Activated naive CD8-positive, alpha-beta T cell treated with anti-CD3 and anti-CD28 coated beads for 36 hours (primary cell): ENCODE measurements around the gene DKC1. TPM values are rescaled to one million over a fixed set of nuclear protein-coding genes. Genes with fewer than 3 reads are reported as not detected.

Experiments used
- DNase-seq: peaks from one replicate; pipeline ENCODE4 v3.0.0; 2021
- H3K27ac Mint-ChIP-seq: one replicate; pipeline ENCODE4 v1.8.0; 2022; ENCODE audit warnings: mild to moderate bottlenecking, moderate library complexity, mixed read lengths
- H3K27me3 Mint-ChIP-seq: one replicate; pipeline ENCODE4 v1.8.0; 2022; ENCODE audit warnings: mild to moderate bottlenecking, mixed read lengths
- H3K36me3 Mint-ChIP-seq: one replicate; pipeline ENCODE4 v1.8.0; 2021; ENCODE audit warnings: mild to moderate bottlenecking, mixed read lengths
- H3K4me1 Mint-ChIP-seq: one replicate; pipeline ENCODE4 v1.8.0; 2021; ENCODE audit warnings: mixed read lengths
- H3K4me3 Mint-ChIP-seq: one replicate; pipeline ENCODE4 v1.8.0; 2022; ENCODE audit warnings: mild to moderate bottlenecking, moderate library complexity, mixed read lengths
- H3K9me3 Mint-ChIP-seq: one replicate; pipeline ENCODE4 v1.8.0; 2022; ENCODE audit warnings: mixed read lengths
- total RNA-seq, 2 experiments: library from RNA; stranded (reverse); gene quantifications; one replicate each; pipeline ENCODE4 v1.2.3, GENCODE V29; 2021

Gene DKC1
- total RNA-seq, 2 experiments from 2014 or later: 181 to 190 TPM

- Mint-ChIP-seq H3K27me3 (no peaks in the 10 kb centered on the region), H3K4me1 (peaks cover 83% of the 10 kb centered on the region), H3K36me3 (peaks cover under 1% of the 10 kb centered on the region), H3K9me3 (no peaks in the 10 kb centered on the region), H3K27ac (no peak overlapping the region), H3K4me3 (no peak overlapping the region)
- no peak for DNase-seq
These were observed 31.5 kb upstream of the DKC1 start for GRCh38 chrX:154731184-154731583.

- H3K27ac Mint-ChIP-seq: peak overlapping the region; percentile 58
- H3K9me3 Mint-ChIP-seq: no peaks in the 10 kb centered on the region
- peaks cover 3% of the 10 kb centered on the region for H3K36me3 Mint-ChIP-seq
- peaks cover 85% of the 10 kb centered on the region for H3K4me1 Mint-ChIP-seq
- no peak overlapping the region for H3K4me3 Mint-ChIP-seq
- no peak for DNase-seq
- H3K27me3 Mint-ChIP-seq: no peaks in the 10 kb centered on the region
These were observed 30.8 kb upstream of the DKC1 start for GRCh38 chrX:154731881-154732280.

- peaks cover 7% of the 10 kb centered on the region for H3K36me3 Mint-ChIP-seq
- peaks cover 89% of the 10 kb centered on the region for H3K4me1 Mint-ChIP-seq
- H3K27me3 Mint-ChIP-seq: no peaks in the 10 kb centered on the region
- H3K9me3 Mint-ChIP-seq: no peaks in the 10 kb centered on the region
- peak overlapping the region; percentile 69 for H3K27ac Mint-ChIP-seq
- no peak for DNase-seq
- peak overlapping the region; percentile 37 for H3K4me3 Mint-ChIP-seq
These were observed 30.1 kb upstream of the DKC1 start for GRCh38 chrX:154732421-154733065.

DNA sequence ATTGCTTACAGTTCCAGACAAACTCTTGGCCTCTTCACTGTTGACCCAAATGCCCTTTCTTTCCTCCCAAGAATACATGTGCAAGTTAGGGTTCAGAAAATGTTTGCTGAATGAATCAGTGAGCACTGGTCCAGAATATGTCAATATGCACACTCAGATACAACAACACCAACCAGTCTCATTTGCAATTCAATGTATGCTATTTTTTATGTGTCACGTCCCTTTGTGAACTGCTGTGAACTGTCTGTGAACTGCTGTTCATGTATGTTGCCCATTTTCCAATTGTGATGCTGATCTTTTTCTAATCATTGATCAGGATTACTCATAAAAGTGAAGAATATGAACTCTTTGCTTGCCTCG, 29.6 kb upstream of the DKC1 start:
- Mint-ChIP-seq H3K27ac (peak overlapping the region; percentile 69), H3K9me3 (no peaks in the 10 kb centered on the region), H3K4me1 (peaks cover 90% of the 10 kb centered on the region), H3K27me3 (no peaks in the 10 kb centered on the region), H3K4me3 (peak overlapping the region; percentile 11), H3K36me3 (peaks cover 7% of the 10 kb centered on the region)
- no peak for DNase-seq

- Mint-ChIP-seq H3K27me3 (no peaks in the 10 kb centered on the region), H3K4me3 (peak overlapping the region; percentile 50), H3K36me3 (peaks cover 7% of the 10 kb centered on the region), H3K9me3 (no peaks in the 10 kb centered on the region), H3K4me1 (peaks cover 87% of the 10 kb centered on the region), H3K27ac (peak overlapping the region; percentile 96)
- DNase-seq: peak; percentile 16
These were observed 28.4 kb upstream of the DKC1 start for GRCh38 chrX:154734061-154734781.

DNA sequence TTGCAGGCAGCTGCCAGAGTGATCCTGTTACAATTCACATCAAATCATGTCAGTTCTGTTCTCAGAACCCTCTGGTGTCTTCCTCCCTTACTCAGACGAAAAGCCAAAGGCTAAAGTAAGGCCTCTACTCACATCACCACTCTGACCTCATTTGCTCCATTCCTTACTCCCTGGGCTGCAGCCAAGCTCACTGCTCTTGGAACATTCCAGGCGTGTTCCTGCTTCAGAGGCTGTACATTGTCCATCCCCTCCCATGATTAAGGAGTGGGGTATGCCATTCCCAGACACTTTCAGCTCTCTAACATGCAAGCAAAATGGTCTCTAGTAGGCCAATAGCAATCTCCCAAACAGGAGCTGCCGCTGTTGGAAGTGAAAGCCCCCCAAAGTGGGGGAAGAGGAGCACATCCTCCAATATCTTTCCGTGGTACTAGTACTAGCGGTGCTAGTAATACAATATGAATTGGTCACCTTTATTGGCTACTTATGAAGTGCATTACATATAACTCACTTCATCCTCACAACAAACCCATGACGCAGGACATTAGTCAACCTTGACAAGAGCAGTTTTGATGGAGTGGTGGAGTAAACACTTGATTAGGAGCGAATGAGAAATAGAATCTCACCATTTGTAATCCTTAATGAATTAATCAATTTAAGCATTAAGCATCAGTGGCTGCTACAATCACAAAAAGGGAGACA, 26.8 kb upstream of the DKC1 start:
- H3K9me3 Mint-ChIP-seq: no peaks in the 10 kb centered on the region
- peak overlapping the region; percentile 87 for H3K27ac Mint-ChIP-seq
- H3K4me1 Mint-ChIP-seq: peaks cover 78% of the 10 kb centered on the region
- H3K36me3 Mint-ChIP-seq: peaks cover 7% of the 10 kb centered on the region
- H3K27me3 Mint-ChIP-seq: no peaks in the 10 kb centered on the region
- H3K4me3 Mint-ChIP-seq: peak overlapping the region; percentile 3
- no peak for DNase-seq

GRCh38 chrX:154737136-154737535, 25.5 kb upstream of the DKC1 start:
- Mint-ChIP-seq H3K4me1 (peaks cover 66% of the 10 kb centered on the region), H3K27me3 (no peaks in the 10 kb centered on the region), H3K36me3 (peaks cover 7% of the 10 kb centered on the region), H3K27ac (peak overlapping the region; percentile 75), H3K9me3 (no peaks in the 10 kb centered on the region), H3K4me3 (peak overlapping the region; percentile 34)
- DNase-seq: no peak

- Mint-ChIP-seq H3K4me1 (peaks cover 56% of the 10 kb centered on the region), H3K9me3 (no peaks in the 10 kb centered on the region)
- no peak for DNase-seq
These were observed 24.5 kb upstream of the DKC1 start for GRCh38 chrX:154738011-154738738.

DNA sequence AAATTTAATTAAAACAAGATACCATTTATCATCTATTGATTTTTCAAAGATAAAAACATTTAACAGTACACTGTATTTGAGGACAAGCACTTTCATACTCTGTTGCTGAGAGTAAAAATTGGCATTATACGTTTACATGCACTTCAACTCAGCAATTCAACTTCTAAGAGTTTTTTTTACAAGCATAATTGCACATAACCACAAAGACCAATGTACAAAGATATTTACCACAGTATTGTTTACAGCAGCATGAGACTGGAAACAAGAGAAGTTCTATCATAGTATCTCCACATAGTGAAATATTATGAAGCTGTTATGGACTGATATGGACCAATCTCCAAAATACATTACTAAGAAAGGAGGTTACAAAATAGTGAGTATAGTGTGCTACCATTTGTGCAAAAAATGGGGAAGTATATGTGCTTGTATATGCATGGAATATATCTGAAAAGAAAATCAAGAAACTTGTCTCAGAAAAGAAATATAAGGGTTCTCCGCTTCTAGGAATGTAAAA, 22.7 kb upstream of the DKC1 start:
- Mint-ChIP-seq H3K4me3 (no peak overlapping the region), H3K27me3 (no peaks in the 10 kb centered on the region), H3K27ac (no peak overlapping the region), H3K9me3 (peaks cover 1% of the 10 kb centered on the region), H3K4me1 (peaks cover 38% of the 10 kb centered on the region), H3K36me3 (peaks cover 7% of the 10 kb centered on the region)
- no peak for DNase-seq

More at GRCh38 chrX:154738011-154738738, 24.5 kb upstream of the DKC1 start:
- peak overlapping the region; percentile 71 for H3K27ac Mint-ChIP-seq
- H3K36me3 Mint-ChIP-seq: peaks cover 7% of the 10 kb centered on the region
- no peak overlapping the region for H3K4me3 Mint-ChIP-seq
- no peaks in the 10 kb centered on the region for H3K27me3 Mint-ChIP-seq

- Mint-ChIP-seq H3K27ac (no peak overlapping the region), H3K4me1 (peaks cover 15% of the 10 kb centered on the region), H3K36me3 (no peaks in the 10 kb centered on the region), H3K9me3 (peaks cover 1% of the 10 kb centered on the region), H3K27me3 (no peaks in the 10 kb centered on the region), H3K4me3 (no peak overlapping the region)
- DNase-seq: no peak
These were observed 20.1 kb upstream of the DKC1 start for GRCh38 chrX:154742613-154743012.

GRCh38 chrX:154748712-154749339, 13.8 kb upstream of the DKC1 start:
- H3K4me1 Mint-ChIP-seq: peaks cover 7% of the 10 kb centered on the region
- no peak overlapping the region for H3K4me3 Mint-ChIP-seq
- no peak overlapping the region for H3K27ac Mint-ChIP-seq
- H3K9me3 Mint-ChIP-seq: no peaks in the 10 kb centered on the region
- DNase-seq: peak; percentile 33
- no peaks in the 10 kb centered on the region for H3K36me3 Mint-ChIP-seq
- H3K27me3 Mint-ChIP-seq: no peaks in the 10 kb centered on the region

- Mint-ChIP-seq H3K4me3 (peak overlapping the region; percentile 75), H3K4me1 (peaks cover 7% of the 10 kb centered on the region), H3K36me3 (no peaks in the 10 kb centered on the region), H3K27ac (no peak overlapping the region), H3K27me3 (no peaks in the 10 kb centered on the region), H3K9me3 (no peaks in the 10 kb centered on the region)
- DNase-seq: no peak
These were observed 12.8 kb upstream of the DKC1 start for GRCh38 chrX:154749856-154750255.

DNA sequence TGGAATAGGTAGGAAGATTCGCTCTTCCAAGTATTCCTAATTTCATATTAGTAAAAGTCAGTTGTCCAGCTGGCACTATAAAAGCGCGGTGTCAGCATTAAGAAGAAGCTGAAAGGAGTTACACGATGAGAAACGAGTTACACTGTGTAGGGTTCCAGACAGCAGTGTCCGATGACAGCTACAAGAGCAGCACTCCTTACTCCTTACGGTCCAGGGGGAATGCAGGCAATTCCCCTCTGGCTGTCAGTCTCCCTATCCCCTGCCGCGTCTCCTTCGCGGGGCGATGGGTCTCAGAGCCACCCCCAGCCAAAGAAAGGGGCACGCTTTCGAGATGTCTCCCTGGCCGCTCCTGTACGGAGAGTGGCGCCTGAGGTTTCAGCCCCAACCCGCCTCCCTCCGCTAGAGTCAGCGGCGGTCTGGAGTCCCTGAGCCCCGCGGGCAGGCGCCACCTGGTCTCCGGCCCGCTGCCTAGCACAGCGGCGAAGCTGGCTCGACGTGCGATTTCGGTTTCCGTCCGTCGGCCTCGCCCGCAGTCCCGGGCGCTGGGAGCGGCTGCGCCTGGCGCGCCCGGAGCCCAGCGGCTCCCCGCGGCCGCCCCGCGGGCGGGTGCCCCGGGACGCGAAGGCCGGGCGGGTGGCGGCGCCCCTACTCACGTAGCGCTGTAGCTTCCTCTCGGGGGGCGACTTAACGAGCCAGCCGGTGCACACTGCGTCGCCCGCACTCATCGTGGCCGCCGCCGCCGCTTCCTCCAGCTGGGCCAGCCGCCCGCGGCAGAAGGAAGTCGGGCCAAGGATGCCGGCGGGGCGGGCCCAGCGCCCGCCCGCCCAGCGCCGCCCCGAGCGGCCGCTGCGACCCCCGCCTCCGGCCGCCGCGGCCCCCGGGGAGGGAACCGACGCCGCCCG, 12.1 kb upstream of the DKC1 start, which contains the start of gene GAB3:
Gene GAB3, minus strand, starts transcription at position 777 of the 902 bp plus-strand sequence. Its CDS starts 52 bp downstream, at position 725.
- Mint-ChIP-seq H3K4me3 (peak within 1 kb of the TSS; percentile 75), H3K27ac (peak within 1 kb of the TSS; percentile 42), H3K4me1 (peaks cover 7% of the 10 kb centered on the region), H3K36me3 (no peaks in the 10 kb centered on the region), H3K9me3 (no peaks in the 10 kb centered on the region), H3K27me3 (no peaks in the 10 kb centered on the region)
- DNase-seq: peak; percentile 57
